ENCODE results near the gene CHD2.

Gene CHD2

GRCh38 chr15:92921215-92922131 lies 21.3 kb downstream of the CHD2 start:
- Histone ChIP-seq H2AFZ (ENCODE audit: low read length) (no peak overlapping the region), H3K4me2 (ENCODE audit: low read length) (peak overlapping the region; percentile 38), H3K27ac (ENCODE audit: low read depth, low read length, poor library complexity, severe bottlenecking) (peak overlapping the region; percentile 63), H3K9ac (ENCODE audit: low read length) (peak overlapping the region; percentile 11; the same call in 1 of the 2 replicates), H3K27me3 (ENCODE audit: insufficient read depth, low read length) (no peaks in the 10 kb centered on the region), H3F3A (ENCODE audit: insufficient read depth, low read length) (peaks cover 5% of the 10 kb centered on the region), H4K20me1 (ENCODE audit: insufficient read depth, low read length) (no peaks in the 10 kb centered on the region), H3K4me3 (ENCODE audit: low read depth, low read length, poor library complexity, severe bottlenecking) (peak overlapping the region; percentile 2), H3K9me2 (ENCODE audit: low read depth, low read length) (no peaks in the 10 kb centered on the region), H3K9me3 (ENCODE audit: low read length) (no peaks in the 10 kb centered on the region), H3K36me3 (ENCODE audit: insufficient read depth, low read length) (peaks cover 81% of the 10 kb centered on the region), H3K79me2 (ENCODE audit: insufficient read depth, low read length) (peaks cover 67% of the 10 kb centered on the region), H3K4me1 (ENCODE audit: insufficient read depth, low read length, severe bottlenecking) (peaks cover 62% of the 10 kb centered on the region)
- TF ChIP-seq CTCF (IDR thresholded peaks at IDR 0.05; ENCODE audit: low read length) (no peak), EZH2 (IDR thresholded peaks at IDR 0.05; ENCODE audit: borderline replicate concordance, low read length) (no peak)

GRCh38 chr15:92922418-92923002 lies 22.4 kb downstream of the CHD2 start:
- Histone ChIP-seq H3K9me3 (ENCODE audit: low read length) (no peaks in the 10 kb centered on the region), H3F3A (ENCODE audit: insufficient read depth, low read length) (no peaks in the 10 kb centered on the region), H2AFZ (ENCODE audit: low read length) (no peak overlapping the region), H3K79me2 (ENCODE audit: insufficient read depth, low read length) (peaks cover 62% of the 10 kb centered on the region), H3K4me1 (ENCODE audit: insufficient read depth, low read length, severe bottlenecking) (peaks cover 52% of the 10 kb centered on the region), H4K20me1 (ENCODE audit: insufficient read depth, low read length) (no peaks in the 10 kb centered on the region), H3K27ac (ENCODE audit: low read depth, low read length, poor library complexity, severe bottlenecking) (peak overlapping the region; percentile 63), H3K4me2 (ENCODE audit: low read length) (peak overlapping the region; percentile 38; the same call in 1 of the 2 replicates), H3K4me3 (ENCODE audit: low read depth, low read length, poor library complexity, severe bottlenecking) (peak overlapping the region; percentile 2), H3K9ac (ENCODE audit: low read length) (no peak overlapping the region; the same call in 1 of the 2 replicates), H3K9me2 (ENCODE audit: low read depth, low read length) (no peaks in the 10 kb centered on the region), H3K27me3 (ENCODE audit: insufficient read depth, low read length) (no peaks in the 10 kb centered on the region), H3K36me3 (ENCODE audit: insufficient read depth, low read length) (peaks cover 83% of the 10 kb centered on the region)
- TF ChIP-seq CTCF (IDR thresholded peaks at IDR 0.05; ENCODE audit: low read length) = no peak
- no peak for TF ChIP-seq EZH2 (IDR thresholded peaks at IDR 0.05; ENCODE audit: borderline replicate concordance, low read length)

DNA sequence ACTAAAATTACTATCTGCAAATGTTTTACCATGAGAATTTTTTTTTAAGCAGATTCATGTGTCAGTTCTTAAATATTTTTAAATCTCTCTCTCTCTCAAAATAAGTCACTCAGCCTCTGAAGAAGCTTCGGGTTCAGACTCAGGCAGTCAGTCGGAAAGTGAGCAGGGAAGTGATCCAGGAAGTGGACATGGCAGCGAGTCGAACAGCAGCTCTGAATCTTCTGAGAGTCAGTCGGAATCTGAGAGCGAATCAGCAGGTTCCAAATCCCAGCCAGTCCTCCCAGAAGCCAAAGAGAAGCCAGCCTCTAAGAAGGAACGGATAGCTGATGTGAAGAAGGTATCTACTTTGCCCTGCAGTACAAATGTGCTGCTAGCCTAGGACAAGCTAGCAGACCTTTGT lies 24.1 kb downstream of the CHD2 start:
- Histone ChIP-seq H3K27me3 (ENCODE audit: insufficient read depth, low read length) (no peaks in the 10 kb centered on the region), H3K4me1 (ENCODE audit: insufficient read depth, low read length, severe bottlenecking) (peaks cover 37% of the 10 kb centered on the region), H2AFZ (ENCODE audit: low read length) (no peak overlapping the region), H3K36me3 (ENCODE audit: insufficient read depth, low read length) (peaks cover 96% of the 10 kb centered on the region), H3F3A (ENCODE audit: insufficient read depth, low read length) (no peaks in the 10 kb centered on the region), H3K9me3 (ENCODE audit: low read length) (no peaks in the 10 kb centered on the region), H4K20me1 (ENCODE audit: insufficient read depth, low read length) (no peaks in the 10 kb centered on the region), H3K27ac (ENCODE audit: low read depth, low read length, poor library complexity, severe bottlenecking) (no peak overlapping the region), H3K4me3 (ENCODE audit: low read depth, low read length, poor library complexity, severe bottlenecking) (no peak overlapping the region), H3K79me2 (ENCODE audit: insufficient read depth, low read length) (peaks cover 50% of the 10 kb centered on the region), H3K9ac (ENCODE audit: low read length) (no peak overlapping the region), H3K4me2 (ENCODE audit: low read length) (no peak overlapping the region), H3K9me2 (ENCODE audit: low read depth, low read length) (no peaks in the 10 kb centered on the region)
- TF ChIP-seq EZH2 (IDR thresholded peaks at IDR 0.05; ENCODE audit: borderline replicate concordance, low read length) = no peak
- no peak for TF ChIP-seq CTCF (IDR thresholded peaks at IDR 0.05; ENCODE audit: low read length)

All from OCI-LY1 (cell line).